CD1c-positive myeloid dendritic cell (primary cell): ENCODE results near the gene USHBP1.

Experiments used
- DNase-seq: peaks from one replicate; pipeline ENCODE4 v3.0.0-alpha.2; 2016; ENCODE audit errors: extremely low spot score

USHBP1 gene

GRCh38 chr19:17211547-17212446 lies 52.7 kb downstream of the USHBP1 start:
- DNase-seq, result no peak

- no peak for DNase-seq
Measured at GRCh38 chr19:17210296-17210695, 54.2 kb downstream of the USHBP1 start.

GRCh38 chr19:17209126-17210036 lies 55.2 kb downstream of the USHBP1 start:
- DNase-seq, result peak; percentile 15

GRCh38 chr19:17206736-17207581 lies 57.6 kb downstream of the USHBP1 start:
- DNase-seq, result no peak

GRCh38 chr19:17205237-17206140 lies 59.1 kb downstream of the USHBP1 start:
- peak; percentile 40 for DNase-seq

GRCh38 chr19:17202713-17203112 lies 61.8 kb downstream of the USHBP1 start:
- DNase-seq, result no peak

- DNase-seq, result peak; percentile 13
Measured at GRCh38 chr19:17202249-17202648, 62.3 kb downstream of the USHBP1 start.

- no peak for DNase-seq
Measured at GRCh38 chr19:17200408-17201079, 64.0 kb downstream of the USHBP1 start.
